Measurements from ENCODE around the gene DUOX1.

DNA sequence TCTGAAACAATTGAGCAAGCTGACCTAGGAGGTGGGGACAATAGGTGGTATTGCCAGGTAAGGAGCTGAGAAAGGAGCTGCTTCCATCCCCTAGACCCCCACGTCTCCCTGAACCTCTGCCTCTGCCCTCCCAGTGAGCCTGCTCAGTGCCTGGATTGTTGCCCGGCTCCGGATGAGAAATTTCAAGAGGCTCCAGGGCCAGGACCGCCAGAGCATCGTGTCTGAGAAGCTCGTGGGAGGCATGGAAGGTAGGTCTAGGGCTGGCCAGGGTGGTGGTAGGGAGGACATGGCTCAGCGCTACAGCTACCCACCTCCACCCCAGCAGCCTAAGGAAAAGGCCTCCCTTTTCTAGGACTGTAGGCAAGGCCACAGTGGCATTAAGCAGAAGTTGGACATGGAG is 13.3 kb downstream of the DUOX1 start:
- TF ChIP-seq POLR2A (IDR thresholded peaks at IDR 0.05): no peak
- TF ChIP-seq, protein P1, sequence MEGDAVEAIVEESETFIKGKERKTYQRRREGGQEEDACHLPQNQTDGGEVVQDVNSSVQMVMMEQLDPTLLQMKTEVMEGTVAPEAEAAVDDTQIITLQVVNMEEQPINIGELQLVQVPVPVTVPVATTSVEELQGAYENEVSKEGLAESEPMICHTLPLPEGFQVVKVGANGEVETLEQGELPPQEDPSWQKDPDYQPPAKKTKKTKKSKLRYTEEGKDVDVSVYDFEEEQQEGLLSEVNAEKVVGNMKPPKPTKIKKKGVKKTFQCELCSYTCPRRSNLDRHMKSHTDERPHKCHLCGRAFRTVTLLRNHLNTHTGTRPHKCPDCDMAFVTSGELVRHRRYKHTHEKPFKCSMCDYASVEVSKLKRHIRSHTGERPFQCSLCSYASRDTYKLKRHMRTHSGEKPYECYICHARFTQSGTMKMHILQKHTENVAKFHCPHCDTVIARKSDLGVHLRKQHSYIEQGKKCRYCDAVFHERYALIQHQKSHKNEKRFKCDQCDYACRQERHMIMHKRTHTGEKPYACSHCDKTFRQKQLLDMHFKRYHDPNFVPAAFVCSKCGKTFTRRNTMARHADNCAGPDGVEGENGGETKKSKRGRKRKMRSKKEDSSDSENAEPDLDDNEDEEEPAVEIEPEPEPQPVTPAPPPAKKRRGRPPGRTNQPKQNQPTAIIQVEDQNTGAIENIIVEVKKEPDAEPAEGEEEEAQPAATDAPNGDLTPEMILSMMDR (IDR thresholded peaks at IDR 0.05): no peak
- TF ChIP-seq EP300 (IDR thresholded peaks at IDR 0.05): no peak

Data from tibial nerve (tissue), 4 donors.